Esophagus squamous epithelium (tissue), 4 donors: ENCODE measurements around the gene PDGFD.

Source experiments
- CTCF ChIP-seq, 6 experiments: fragments of 450-650 bp in 4 of 6; fragments of 200-600 bp in 2 of 6; sonication (generic) in 2 of 6; IDR thresholded peaks; one replicate each; pipeline ENCODE4 v1.5.1; 2016 to 2019; ENCODE audit warnings: antibody characterized with exemption in 6 of 6, mild to moderate bottlenecking in 4 of 6, moderate library complexity in 4 of 6
- POLR2A ChIP-seq, 4 donors: fragments of 450-650 bp; IDR thresholded peaks; one replicate each; pipeline ENCODE4 v1.6.1; 2017; ENCODE audit warnings: antibody characterized with exemption in 4 of 4, mild to moderate bottlenecking in 4 of 4, moderate library complexity in 3 of 4

- TF ChIP-seq POLR2A (IDR thresholded peaks at IDR 0.05), result no peak
- TF ChIP-seq CTCF (IDR thresholded peaks at IDR 0.05), result no peak
Observed at GRCh38 chr11:104033134-104033533, 130.8 kb downstream of the PDGFD start.
